ENCODE data around the gene SLC50A1. TPM values are rescaled to one million over a fixed set of nuclear protein-coding genes. Genes with fewer than 3 reads are reported as not detected.

The SLC50A1 gene
- total and polyA plus RNA-seq, 8 donors: 4.5 to 114 (median 39.9) TPM

DNA sequence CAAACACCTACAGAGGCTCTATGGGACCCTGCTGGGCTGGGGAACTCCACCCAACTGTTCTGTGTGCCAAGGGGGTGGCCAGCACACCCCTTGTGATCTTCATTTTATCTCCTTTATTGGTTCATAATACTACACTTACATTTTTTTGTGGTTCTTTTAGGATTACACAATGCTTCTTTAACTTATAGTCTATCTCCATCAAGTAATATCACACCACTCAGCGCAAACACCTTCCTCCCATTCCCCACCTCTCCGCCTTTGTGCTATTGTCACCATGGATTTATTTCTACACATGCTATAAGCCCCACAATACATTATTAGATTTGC lies 41.1 kb upstream of the SLC50A1 start:
- intact Hi-C loops (cut with DNase I; ENCODE audit: low total_unique reads): loop anchor here (5.0 kb wide), 1 partner anchor 73 kb away; no protein-coding TSS in a partner anchor
- no peak overlapping the region for H3K4me3 ChIP-seq
- TF ChIP-seq POLR2AphosphoS5 (IDR thresholded peaks at IDR 0.05): no peak
- no peak for TF ChIP-seq EP300 (IDR thresholded peaks at IDR 0.05)
- DNase-seq: no peak
- no peaks in the 10 kb centered on the region for H3K27me3 ChIP-seq
- H3K4me1 ChIP-seq: peaks cover 15 to 25% (median 21%) of the 10 kb centered on the region in 4 donors
- peak overlapping the region in 3 of 5 donors; percentile 17 to 46 (median 44) for H3K27ac ChIP-seq
- 47 to 76% (median 62%) methylated on average over 2 of the region's 2 CpGs for WGBS, 5 donors
- no peaks in the 10 kb centered on the region for H3K9me3 ChIP-seq
- no peaks in the 10 kb centered on the region for H3K36me3 ChIP-seq

DNA sequence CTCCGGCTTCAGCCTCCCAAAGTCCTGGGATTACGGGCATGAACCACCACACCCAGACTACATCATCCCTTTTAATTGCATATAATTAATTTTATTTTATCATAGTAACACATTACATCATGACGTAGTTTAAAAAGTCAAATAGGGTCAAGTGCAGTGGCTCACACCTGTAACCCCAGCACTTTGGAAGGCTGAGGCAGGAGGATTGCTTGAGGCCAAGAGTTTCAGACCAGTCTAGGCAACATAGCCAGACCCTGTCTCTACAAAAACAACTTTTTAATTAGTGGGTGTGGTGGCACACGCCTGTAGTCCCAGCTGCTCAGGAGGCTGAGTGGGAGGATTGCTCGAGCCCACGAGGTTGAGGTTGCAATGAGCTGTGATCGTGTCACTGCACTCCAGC lies 36.3 kb upstream of the SLC50A1 start:
- H3K27me3 ChIP-seq: no peaks in the 10 kb centered on the region
- no peak for TF ChIP-seq POLR2AphosphoS5 (IDR thresholded peaks at IDR 0.05)
- TF ChIP-seq, protein P1, sequence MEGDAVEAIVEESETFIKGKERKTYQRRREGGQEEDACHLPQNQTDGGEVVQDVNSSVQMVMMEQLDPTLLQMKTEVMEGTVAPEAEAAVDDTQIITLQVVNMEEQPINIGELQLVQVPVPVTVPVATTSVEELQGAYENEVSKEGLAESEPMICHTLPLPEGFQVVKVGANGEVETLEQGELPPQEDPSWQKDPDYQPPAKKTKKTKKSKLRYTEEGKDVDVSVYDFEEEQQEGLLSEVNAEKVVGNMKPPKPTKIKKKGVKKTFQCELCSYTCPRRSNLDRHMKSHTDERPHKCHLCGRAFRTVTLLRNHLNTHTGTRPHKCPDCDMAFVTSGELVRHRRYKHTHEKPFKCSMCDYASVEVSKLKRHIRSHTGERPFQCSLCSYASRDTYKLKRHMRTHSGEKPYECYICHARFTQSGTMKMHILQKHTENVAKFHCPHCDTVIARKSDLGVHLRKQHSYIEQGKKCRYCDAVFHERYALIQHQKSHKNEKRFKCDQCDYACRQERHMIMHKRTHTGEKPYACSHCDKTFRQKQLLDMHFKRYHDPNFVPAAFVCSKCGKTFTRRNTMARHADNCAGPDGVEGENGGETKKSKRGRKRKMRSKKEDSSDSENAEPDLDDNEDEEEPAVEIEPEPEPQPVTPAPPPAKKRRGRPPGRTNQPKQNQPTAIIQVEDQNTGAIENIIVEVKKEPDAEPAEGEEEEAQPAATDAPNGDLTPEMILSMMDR (IDR thresholded peaks at IDR 0.05): no peak
- TF ChIP-seq POLR2A (IDR thresholded peaks at IDR 0.05): no peak
- no peak for TF ChIP-seq EP300 (IDR thresholded peaks at IDR 0.05)
- no peak overlapping the region for H3K27ac ChIP-seq
- H3K4me3 ChIP-seq: no peak overlapping the region
- no peak for DNase-seq
- WGBS, 5 donors: 80 to 89% (median 85%) methylated on average over 7 of the region's 7 CpGs
- H3K4me1 ChIP-seq: peaks cover 0 to 17% (median 2%) of the 10 kb centered on the region in 4 donors
- no peaks in the 10 kb centered on the region for H3K36me3 ChIP-seq
- H3K9me3 ChIP-seq: no peaks in the 10 kb centered on the region
- intact Hi-C loops (cut with DNase I; ENCODE audit: low total_unique reads): no loop called here

DNA sequence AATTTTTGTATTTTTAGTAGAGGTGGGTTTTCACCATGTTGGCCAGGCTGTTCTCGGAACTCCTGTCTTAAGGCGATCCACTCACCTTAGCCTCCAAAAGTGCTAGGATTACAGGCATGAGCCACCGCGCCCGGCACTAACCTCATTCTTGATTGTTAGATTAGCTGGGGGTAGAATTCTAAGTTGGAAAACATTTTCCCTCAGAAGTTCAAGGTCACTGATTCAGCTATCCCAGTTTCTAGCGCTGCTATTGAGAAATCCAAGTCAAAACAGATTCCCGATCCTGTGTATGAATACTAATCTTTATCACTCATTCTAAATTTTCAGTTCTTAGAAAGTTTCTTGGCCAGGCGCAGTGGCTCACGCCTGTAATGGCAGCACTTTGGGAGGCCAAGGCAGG lies 32.3 kb upstream of the SLC50A1 start:
- no peak for TF ChIP-seq POLR2A (IDR thresholded peaks at IDR 0.05)
- TF ChIP-seq, protein P1 (IDR thresholded peaks at IDR 0.05): no peak
- no peak for TF ChIP-seq EP300 (IDR thresholded peaks at IDR 0.05)
- no peak for TF ChIP-seq POLR2AphosphoS5 (IDR thresholded peaks at IDR 0.05)
- WGBS, 5 donors: 73 to 92% (median 87%) methylated on average over 9 of the region's 9 CpGs
- Histone ChIP-seq H3K36me3 (no peaks in the 10 kb centered on the region), H3K27me3 (no peaks in the 10 kb centered on the region), H3K4me3 (no peak overlapping the region), H3K27ac (no peak overlapping the region), H3K4me1 (peaks cover 5 to 30% (median 9%) of the 10 kb centered on the region in 4 donors), H3K9me3 (no peaks in the 10 kb centered on the region)
- DNase-seq: no peak
- intact Hi-C loops (cut with DNase I; ENCODE audit: low total_unique reads): no loop called here

DNA sequence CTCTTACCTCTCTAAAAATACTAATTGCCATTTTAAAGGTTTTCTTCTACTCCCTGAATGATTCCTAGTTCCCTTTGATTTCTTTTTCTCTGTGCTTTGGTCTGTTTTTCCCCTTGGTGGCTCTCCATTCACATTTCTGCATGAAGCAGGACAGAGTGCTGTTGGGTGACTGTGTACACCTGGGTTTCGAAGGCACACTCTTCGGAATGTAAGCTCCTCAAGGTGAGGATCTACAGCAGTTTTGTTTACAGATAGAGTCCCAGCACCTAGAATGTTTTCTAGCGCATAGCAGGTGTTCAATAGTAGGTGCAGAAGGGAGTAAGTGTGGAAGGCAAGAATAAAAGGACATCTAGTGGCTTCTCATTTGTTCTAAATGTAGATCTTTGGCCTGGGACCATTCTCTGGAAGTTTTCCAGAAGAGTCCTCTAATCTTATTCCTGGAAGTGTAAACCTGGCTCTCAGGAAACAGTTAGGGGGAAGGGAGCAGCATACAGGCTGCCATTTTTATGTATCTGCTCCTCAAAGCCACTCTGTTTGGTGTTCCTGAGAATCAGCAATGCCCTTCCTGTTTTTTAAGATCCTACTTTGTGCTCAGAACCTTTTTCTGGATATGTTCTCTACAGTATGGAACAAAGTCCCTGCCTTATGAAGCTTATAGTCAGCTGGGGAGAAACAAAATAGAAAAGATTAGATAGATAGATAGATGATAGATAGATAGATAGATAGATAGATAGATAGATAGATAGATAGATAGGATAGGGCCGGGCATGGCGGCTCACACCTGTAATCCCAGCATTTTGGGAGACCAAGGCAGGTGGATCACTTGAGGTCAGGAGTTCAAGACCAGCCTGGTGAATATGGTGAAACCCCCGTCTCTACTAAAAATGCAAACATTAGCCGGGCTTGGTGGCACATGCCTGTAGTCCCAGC lies 30.8 kb upstream of the SLC50A1 start:
- intact Hi-C loops (cut with DNase I; ENCODE audit: low total_unique reads): no loop called here
- Histone ChIP-seq H3K4me3 (no peak overlapping the region), H3K9me3 (no peaks in the 10 kb centered on the region), H3K36me3 (no peaks in the 10 kb centered on the region), H3K27ac (peak overlapping the region; percentile 48 to 74 (median 68)), H3K27me3 (no peaks in the 10 kb centered on the region), H3K4me1 (peaks cover 5 to 30% (median 9%) of the 10 kb centered on the region in 4 donors)
- TF ChIP-seq EP300 (IDR thresholded peaks at IDR 0.05) (no peak), POLR2A (IDR thresholded peaks at IDR 0.05) (no peak), POLR2AphosphoS5 (IDR thresholded peaks at IDR 0.05) (no peak)
- TF ChIP-seq, protein P1 (IDR thresholded peaks at IDR 0.05): no peak
- DNase-seq: no peak
- 44 to 64% (median 57%) methylated on average over 7 of the region's 7 CpGs for WGBS, 5 donors

DNA sequence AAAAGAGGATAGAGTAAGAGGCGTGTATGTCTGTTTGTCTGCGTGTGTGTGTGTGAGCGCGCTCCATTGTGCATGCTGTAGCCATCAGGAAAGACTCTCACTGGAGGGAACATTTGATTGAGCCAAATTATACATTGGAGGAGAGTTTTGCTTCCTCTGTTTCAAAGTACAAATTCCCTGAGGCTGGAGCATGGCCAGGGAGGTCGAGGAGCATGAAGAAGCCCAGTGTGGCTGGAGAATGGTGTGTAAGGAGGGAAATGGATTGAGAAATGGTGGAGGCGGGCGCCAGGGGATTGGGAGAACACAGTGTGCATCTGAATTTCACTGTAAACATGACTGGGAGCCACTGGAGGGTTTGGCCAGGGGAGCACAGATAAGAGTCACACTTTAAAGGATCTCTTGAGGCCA lies 30.0 kb upstream of the SLC50A1 start:
- H3K36me3 ChIP-seq: no peaks in the 10 kb centered on the region
- TF ChIP-seq POLR2AphosphoS5 (IDR thresholded peaks at IDR 0.05): peak in 2 of 3 donors; percentile 5 to 23
- TF ChIP-seq, protein P1 (IDR thresholded peaks at IDR 0.05): no peak
- TF ChIP-seq EP300 (IDR thresholded peaks at IDR 0.05): no peak
- peak overlapping the region; percentile 48 to 74 (median 68) for H3K27ac ChIP-seq
- H3K4me3 ChIP-seq: no peak overlapping the region
- no peaks in the 10 kb centered on the region for H3K9me3 ChIP-seq
- H3K27me3 ChIP-seq: no peaks in the 10 kb centered on the region
- intact Hi-C loops (cut with DNase I; ENCODE audit: low total_unique reads): no loop called here
- H3K4me1 ChIP-seq: peaks cover 5 to 30% (median 9%) of the 10 kb centered on the region in 4 donors
- WGBS, 5 donors: 18 to 52% (median 33%) methylated on average over 7 of the region's 7 CpGs
- DNase-seq: peak in 1 of 2 donors; percentile 87
